ENCODE results near the gene CRB2.

The CRB2 gene

DNA sequence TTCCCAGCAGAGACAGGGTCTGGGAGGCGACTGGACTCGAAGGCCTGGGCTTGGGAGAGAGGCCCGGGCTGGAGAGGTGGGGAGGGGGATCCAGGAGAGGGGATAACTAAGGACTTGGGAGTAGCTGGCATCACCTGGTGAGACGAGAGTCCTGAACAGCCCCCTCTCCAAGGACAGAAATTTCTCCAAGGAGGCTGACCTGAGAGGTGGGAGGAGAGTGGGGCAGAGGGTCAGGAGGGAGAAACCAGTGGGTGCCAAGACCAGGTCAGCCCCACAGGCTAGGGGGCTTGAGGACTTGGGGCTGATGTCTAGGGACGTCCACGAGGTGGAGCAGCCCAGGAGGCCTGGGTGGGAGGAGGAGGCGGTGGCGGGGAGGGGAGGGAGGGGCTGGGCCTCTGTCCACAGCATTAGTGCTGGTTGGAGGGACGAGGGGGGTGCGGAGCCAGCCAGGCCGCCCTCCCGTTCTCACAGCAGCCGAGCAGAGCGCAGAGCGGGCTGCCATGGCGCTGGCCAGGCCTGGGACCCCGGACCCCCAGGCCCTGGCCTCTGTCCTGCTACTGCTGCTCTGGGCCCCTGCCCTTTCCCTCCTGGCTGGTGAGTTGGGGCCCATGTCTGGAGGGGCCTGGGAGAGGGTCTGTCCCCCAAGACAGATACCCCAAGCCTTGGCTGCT is at the start of gene CRB2:
TSS of gene CRB2 (plus strand) at position 437 of the 671 bp plus-strand sequence. CDS start at position 501, 64 bp downstream.
- no peak for DNase-seq

DNA sequence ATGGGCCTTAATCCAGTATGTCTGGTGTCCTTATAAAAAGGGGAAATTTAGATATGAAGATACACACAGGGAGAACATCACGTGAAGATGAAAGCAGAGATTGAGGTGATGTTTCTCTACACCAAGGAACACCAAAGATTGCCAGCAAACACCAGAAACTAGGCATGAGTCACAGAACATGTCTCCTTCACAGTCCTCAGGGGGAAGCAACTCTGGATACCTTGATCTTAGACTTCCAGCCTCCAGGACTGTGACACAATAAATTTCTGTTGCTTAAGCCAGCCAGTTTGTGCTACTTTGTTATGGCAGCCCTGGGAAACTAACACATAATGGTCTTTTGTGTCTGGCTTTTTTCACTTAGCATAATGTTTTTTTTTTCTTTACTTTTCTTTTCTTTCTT is 46.4 kb upstream of the CRB2 start:
- no peak for DNase-seq

DNA sequence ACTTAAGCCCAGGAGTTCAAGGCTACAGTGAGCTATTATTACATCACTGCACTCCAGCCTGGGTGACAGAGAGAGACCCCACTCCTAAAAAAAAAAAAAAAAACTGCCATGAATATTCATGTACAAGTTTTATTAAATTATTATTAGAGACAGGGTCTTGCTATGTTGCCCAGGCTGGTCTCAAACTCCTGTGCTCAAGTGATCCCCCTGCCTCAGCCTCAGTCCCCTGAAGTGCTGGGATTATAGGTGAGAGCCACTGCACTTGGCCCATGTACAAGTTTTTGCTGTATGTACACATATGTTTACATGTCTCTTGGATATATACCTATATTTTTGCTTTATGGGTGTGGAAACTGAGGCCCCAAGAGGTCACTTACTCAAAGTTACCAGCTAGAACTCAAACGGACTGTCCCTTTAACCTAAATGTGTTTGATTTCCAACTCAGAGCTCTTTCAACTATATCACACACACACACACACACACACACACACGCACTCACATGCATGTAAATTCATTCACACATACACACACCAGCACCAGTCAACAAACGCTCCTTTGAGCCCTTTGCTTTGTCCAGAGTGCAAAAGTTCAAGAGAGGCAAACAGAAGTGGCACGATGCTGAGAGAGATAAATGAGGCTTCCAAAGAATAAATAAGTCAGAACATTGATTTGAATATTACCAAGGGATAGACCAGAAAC is 45.3 kb upstream of the CRB2 start:
- DNase-seq: no peak

DNA sequence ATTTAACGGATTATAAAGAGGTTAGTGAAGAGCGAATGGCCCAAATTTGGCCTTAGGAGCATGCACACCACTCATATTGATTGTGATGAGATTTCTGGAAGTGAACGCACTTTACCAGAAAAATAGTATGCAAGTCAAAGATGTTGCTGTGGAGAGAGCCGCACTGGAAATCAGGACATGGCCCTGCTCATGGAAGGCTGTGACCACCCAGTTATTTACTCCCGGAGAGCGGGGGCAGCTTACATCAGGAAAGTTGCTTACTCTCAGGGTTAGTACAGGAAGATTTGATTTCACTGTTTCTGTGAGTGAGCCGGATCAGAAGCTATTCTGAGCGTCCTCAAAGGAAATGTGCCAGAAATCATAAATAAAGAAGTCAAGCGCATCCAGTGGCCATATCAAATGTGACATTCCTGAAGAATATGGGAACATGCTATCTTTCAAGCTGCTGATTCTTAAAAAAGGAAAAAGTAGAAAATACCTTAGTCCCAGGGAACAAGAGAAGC is 44.7 kb upstream of the CRB2 start:
- DNase-seq: no peak

DNA sequence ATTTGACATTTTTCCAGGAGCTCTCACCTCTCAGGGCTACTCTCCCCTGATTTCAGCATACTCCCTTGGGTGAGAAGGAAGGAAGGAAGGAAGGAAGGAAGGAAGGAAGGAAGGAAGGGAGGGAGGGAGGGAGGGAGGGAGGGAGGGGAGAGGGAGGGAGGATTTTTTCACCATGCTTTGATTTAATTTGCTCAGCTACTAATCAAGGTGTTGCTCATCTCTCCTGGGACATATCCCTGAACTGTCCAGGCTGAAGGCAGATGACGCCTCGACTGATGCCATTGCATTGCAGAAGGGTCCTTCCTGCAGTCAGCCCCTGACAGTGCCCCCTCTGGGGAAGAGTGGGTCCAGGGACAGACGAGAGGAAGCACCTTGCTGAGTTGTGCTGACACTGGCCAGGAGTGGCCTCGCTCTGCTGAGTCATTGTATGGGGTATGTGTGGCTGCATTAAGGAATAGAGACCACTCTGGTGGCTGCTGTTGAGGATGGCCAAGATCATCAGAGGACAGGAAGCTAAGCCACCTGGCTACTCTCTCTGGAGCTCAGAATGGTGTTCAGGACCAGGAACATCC is 43.6 kb upstream of the CRB2 start:
- DNase-seq: no peak

DNA sequence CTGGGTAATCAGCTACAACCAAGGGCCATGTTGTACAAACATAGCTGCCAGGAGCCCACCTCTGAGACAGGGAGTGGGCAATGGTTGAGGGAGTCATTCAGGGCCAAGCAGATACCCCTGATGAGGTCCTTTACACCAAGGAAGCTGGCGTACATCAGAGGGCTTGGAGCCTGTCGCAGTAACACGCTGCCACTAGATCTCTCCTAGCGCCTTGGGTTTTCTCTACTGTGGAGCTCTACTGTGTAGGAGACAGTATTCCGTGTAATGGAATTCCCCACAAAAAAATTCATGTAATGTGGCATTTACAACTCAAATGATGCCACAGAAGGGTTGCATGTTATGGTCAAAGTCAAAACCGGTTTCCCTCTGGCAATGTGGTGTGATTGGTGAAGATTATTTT is 41.4 kb upstream of the CRB2 start:
- no peak for DNase-seq

DNA sequence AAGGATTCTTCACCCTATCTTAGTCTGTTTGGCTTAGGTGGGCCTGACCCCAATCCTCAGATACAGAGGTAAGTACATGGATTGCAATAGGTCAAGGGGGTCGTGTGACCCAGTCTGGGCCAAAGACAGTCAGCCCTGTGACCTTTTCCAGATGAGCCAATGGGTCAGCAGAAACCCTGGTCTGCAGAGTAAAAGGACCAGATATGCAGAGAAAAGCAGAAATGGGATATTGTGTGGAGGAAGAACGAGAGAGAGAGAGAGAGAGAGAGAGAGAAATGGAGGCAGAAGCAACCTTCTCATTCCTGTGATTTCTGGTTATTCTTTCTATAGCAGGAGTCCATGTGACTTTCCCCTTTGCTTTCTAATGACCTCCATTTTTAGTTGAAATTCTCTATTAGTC is 40.4 kb upstream of the CRB2 start:
- no peak for DNase-seq

DNA sequence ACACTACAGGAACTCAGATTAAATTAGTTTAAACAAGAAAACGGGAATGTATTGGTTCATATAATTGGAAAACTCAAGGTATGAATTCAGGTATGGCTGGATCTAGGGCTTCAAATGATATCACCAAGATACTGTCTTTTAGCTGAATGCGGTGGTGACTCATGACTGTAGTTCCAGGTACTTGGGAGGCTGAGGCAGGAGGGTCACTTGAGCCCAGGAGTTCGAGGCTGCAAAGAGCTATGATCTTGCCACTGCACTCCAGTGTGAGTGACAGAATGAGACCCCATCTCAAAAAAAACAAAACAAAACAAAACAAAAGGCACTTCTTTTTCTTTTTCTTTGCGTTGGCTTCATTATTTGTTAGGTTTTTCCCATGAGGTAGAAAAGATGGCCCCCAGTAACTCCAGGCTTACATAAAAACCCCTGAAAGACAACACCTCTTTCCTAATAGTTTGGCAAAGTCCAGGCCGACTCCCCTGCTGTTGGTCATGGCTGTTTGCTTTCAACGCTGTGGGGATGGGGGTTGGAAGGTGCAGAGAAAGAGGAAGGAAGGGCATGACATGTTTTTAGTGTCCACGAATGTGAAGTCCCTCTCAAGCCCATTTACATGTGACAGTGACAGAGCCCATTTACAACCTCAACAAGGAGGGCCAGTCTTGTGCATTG is 39.8 kb upstream of the CRB2 start:
- DNase-seq: no peak

DNA sequence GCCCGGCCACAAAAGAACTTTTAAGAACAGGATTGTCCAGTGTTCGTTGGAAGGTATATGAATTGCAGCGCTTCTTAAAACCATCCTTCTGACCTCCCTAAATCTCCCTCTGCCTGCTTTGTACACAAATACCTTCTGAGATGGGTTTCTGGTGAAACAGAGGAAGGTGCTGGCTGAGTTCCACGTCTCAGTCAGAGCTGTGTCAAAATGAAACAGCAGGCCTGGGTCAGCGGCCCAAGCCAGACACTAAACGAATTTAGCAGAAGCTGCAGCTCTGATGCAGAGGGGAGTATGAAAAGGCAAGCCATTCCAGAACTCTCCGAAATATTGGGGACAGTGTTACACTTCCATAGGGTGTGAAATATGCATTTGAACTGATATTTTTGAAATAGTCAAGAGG is 37.8 kb upstream of the CRB2 start:
- no peak for DNase-seq

DNA sequence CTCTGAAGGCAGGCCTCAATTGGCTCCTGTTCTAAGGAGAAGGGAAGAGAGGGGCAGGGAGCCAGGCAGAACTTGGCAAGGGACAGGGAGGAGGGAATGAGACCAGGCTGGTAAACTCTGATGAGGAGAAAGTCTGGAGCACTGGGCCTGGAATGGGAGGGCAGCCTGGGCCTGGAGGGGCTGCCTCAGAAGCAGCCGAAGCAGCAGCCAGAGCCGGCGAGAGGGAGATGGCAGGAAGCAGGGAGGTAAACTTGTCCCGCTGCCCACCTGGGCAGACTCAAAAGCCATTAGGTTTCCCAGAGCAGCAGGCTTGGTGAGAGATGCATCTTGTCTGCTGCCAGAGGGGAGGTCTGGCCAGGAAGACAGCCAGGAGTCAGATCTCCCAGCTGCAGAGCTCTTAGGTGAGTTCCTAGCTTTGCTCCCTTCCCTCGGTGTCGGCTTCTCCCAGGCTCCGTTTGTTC is 37.0 kb upstream of the CRB2 start:
- DNase-seq: no peak

DNA sequence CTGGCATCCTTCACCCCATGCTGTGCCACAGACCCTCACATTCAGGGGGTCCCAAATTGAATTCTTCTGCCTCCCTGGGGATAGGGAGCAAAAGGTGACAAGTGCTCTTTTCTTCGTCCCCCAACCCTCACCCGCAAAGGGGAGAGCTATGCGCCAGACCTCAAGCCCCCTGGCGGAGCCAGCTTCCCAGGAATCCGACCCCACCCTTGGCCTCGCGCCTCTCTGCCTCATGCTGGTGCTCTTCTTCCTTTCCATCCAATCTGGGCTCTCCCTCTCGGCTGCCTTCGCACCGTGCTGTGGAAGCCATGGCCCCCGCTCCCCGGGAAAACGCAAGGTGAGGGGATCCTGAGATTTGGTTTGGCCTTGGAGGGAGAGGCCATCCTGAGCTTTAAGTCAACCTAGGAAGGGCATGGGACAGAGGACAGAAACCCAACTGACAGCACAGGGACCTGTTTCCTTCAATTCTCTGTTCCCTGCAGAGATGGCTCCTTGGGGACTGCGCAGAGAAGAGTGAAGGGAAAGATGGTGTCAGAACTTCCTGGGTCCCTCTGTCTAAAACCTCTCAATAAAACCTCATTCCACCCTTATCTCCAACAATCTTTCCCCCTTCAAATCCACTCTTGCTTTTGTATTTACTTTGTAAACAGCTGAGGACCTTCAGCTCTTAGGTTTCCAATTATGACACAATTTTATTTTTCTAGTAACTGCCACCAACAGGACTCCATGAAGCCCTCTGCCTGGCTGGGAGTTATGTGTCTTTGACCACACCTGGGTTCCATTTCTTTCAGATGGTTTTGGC is 36.3 kb upstream of the CRB2 start:
- DNase-seq: no peak

DNA sequence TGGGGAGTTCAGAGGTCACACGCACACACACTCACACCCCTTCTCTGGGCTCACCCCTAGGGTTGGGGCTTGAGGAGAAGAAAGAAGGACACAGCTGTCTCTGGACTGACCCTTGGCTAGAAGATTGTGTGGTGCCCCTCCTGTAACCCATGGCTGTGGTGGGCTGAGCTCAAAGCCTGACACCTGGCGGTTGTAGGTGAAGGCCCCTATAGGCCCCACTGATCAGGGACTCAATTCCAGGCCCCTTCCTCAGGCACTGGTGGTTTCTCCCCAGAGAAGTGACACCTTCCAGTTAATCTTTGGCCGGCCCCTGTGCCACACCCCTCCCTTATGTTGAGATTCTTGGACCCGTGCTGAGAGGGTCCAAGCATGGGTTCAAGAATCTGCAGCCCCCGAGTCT is 35.2 kb upstream of the CRB2 start:
- no peak for DNase-seq

DNA sequence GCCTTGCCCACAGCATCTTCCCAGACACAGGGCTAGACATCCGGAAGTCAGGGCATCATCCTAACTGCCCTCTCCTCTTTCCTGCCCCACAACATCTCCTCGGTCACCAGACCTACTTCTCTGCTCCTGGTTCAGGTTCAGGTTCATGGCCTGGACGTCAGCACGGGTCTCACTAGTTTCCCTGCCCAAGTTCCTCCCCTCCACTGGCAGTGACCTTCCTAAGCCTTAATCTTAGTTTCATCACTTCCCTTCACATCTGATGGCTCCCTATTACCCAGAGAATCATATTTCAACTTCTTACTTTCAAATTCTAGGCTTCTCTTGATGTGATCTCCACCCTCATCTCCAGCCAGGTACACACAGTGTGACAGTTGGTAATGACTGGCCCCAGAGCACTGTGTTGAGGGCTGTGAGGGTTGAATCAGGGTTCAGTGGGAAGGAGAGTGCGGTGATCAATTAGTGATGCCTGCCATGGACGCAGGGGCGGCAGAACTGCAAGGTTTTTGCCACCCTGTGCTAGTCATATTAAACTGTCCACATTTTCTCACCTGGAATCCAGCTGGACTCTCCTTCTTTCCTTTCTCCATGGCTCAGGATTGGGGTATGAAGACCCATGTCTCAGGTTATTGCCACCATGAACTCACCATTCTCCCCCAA is 34.3 kb upstream of the CRB2 start:
- no peak for DNase-seq

DNA sequence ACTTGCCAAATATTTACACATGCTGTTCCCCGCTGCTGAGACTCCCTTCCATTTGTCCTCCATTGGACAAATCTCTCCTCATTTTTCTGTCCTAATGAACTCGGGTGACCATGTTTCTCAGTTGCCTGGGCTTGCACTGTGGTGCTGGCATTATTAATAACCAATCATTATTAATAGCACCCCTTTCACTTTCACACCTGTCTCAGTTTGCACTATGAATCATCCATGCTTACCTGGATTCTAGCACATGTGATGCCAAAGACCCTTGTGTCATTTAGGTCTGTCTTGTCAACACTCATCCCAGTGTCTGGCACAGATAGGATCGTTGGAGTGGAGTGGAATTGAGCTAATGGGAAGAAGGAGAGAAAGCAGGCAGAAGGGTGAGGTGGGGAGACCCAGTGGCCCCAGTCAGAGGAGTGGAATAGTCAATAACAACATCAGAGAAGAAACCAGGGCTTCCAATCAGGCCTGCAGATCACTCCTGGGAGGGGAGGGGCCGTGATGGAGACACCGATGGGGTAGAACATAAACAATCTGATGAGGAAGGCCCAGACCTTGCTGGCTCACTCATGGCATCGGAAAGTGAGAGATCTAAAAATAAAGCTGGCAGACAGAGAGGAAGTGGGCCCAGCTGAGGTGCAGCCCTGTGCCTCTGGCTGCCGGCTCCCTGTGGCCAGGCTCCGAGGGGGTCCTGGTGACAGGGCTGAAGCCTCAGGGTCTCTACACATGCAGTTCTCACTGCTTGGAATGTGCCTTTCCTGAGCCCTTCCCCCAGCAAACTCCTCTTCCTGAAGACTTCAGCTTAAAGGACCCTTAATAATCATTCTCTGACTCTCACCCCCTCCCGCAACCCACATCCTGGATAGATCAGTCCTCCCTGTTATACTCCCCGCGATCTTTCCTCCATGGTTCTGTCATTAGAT is 33.5 kb upstream of the CRB2 start:
- peak; percentile 69 for DNase-seq

DNA sequence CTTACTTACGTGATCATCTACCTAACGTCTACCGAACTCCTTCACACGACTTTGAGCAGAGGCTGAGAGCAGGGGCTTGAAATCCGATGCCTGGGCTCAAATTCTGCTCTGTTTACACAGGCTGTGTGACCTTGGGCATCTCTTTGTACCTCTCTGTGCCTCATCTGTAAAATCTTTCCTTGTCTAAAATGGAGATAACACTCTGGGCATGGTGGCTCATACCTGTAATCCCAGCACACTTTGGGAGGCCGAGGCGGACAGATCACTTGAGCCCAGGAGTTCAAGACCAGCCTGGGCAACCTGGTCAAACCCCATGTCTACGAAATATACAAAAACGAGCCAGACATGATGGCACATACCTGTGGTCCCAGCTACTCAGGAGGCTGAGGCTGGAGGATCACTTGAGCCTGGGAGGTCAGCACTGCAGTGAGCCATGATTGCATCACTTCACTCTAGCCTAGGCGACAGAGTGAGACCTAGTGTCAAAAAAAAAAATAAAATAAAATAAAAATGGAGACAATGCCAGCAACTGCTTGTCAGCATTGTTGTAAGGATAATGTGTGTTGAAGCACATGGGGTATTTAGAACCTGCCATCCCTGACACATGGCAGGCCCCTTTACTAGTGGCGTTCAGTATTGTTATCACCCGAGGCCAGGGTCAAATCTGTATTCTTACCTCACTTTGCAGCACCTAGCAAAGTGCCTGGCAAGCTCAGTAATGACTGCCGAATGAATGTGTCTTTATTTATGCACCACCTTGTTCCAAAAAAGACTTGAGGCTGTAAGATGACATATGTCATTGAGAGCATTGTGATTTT is 32.6 kb upstream of the CRB2 start:
- DNase-seq: no peak

DNA sequence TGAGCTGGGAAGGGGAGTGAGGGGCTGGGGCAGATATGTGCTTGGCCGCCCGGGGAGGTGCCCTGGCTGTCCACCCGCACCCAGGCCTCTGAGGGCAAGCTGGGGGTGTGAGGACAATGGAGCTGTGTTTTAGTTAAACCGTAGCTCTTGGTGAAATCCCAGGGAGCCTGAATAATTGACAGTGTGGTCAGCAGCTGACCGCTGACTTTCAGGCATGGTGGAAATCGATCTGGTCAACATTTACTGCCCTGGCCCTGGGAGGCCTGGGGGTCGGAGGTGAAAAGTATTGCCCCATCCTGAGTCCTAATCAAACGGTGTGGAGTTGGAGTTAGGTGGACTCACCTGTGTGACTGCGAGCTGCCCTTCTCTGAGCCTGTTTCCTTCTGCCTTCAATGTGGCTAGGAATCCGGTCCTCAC is 31.2 kb upstream of the CRB2 start:
- DNase-seq: no peak

DNA sequence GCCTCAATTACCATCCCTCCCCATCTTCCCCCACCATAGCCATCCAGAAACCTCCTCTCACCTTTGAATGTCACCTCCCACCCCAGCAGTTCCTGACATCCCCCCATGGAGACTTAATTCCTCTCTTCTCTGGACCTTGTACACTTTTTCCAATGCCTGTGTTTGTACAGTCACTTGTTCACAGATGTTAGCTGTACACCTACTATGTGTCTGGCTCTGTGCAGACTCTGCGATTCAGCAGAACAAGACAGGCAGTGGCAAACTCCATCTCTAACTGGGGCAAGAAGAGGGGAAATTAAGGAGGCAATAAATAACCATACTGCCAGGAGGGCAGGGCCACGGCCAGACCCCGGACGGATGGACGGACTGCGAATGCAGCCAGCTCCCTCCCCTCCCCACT is 29.8 kb upstream of the CRB2 start:
- DNase-seq: no peak

DNA sequence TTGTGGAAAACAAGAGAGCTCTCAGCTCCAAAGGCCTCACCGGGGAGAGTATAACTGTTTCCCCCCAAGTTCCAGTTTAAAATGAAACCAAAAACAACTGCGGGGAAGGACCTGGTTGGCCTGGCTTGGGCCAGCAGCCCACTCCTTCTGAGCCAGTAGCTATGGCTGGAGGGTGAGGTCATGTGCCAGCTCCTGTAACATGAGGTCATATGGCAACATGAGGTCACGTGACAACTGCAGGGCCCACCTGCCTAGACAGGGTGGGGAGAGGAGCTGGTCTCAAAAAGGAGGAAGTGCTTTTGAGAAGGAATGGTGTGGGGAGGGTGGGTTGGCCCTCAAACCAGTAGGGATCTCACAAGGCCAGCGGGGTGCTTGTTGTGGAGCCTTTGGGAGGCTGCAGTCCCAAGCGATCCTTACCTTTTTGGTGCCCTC is 29.3 kb upstream of the CRB2 start:
- DNase-seq: no peak

DNA sequence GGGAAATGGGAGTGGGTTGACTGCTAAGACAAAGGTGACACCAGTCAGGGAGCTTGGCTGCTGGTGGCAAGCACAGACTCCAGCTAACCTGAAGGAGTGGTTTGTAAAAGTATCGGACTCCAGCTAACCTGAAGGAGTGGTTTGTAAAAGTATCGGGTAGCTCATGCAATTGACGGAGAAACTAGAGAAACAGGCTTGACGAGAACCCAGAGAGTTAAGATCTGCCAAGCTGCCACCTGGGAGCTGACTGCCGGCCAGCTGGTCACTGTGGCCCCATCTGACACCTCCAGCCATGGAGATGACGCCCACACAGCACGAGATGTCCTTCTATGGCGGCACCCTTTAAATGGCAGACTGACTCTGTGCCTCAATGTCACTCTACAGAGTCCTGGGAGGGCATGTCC is 28.3 kb upstream of the CRB2 start:
- DNase-seq: no peak

DNA sequence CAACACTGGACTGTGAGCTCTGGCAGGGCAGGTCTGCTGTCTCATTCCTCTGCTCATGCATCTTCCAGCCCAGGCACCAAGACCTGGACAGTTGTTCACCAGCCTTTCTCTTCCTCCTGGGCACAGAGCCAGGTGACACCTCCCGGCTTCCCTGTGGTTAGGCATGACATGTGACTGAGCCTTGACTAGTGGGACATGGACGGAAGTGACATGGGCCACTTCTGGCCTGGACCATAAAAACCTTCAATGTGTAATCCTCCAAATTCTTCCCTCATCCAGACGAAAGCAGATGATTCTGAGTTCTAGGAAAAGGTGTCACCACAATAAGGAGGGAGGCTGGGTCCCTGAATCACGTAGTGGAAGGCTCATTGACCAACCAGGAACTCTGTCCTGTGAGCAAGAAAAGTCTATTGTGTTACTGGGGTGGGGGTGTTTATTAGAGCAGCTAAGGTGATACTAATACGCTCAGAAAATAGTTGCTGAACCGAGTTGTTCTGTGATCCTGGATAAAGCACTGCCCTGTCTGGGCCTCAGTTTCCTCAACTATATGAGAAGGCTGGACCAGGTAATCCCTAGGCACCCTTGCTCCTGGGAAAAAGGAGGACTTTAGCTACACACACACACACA is 26.6 kb upstream of the CRB2 start:
- no peak for DNase-seq
